ENCODE measurements around the gene PDGFC.

DNA sequence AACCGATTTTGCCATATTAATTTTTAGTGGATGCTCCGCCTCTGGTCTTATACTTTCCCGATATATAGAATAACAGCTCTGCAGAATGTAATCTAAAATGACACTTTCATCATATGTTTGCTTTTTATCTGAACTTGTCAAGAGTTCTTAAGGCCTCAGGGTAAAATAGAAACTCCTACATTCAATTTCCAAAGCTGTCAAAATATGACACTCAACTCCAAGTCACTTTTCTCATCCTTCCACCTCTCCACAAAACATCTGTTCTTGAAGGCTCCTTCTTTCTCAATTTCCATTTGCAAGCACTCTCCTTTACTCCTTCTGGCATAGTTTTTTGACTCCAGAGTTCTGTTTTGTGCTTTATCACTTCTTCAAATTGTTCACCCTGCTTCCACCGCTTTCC, 242.2 kb downstream of the PDGFC start:
- no peak for TF ChIP-seq POLR2AphosphoS5 (IDR thresholded peaks at IDR 0.05)
- TF ChIP-seq, protein P1, sequence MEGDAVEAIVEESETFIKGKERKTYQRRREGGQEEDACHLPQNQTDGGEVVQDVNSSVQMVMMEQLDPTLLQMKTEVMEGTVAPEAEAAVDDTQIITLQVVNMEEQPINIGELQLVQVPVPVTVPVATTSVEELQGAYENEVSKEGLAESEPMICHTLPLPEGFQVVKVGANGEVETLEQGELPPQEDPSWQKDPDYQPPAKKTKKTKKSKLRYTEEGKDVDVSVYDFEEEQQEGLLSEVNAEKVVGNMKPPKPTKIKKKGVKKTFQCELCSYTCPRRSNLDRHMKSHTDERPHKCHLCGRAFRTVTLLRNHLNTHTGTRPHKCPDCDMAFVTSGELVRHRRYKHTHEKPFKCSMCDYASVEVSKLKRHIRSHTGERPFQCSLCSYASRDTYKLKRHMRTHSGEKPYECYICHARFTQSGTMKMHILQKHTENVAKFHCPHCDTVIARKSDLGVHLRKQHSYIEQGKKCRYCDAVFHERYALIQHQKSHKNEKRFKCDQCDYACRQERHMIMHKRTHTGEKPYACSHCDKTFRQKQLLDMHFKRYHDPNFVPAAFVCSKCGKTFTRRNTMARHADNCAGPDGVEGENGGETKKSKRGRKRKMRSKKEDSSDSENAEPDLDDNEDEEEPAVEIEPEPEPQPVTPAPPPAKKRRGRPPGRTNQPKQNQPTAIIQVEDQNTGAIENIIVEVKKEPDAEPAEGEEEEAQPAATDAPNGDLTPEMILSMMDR (IDR thresholded peaks at IDR 0.05): no peak
